HG03457 (cell line): ENCODE results near the gene PNLDC1.
"Not testable (repeated sequence)": the region's sequence is repeated elsewhere in the genome, so short reads cannot be mapped to it uniquely, and the experiment has no call there.

Experiments
- ATAC-seq: cut with Tn5 transposase; IDR thresholded peaks from one replicate; pipeline ENCODE4 v1.9.1; 2021; ENCODE audit warnings: moderate number of reproducible peaks; ENCODE audit not compliant: unreplicated experiment

The PNLDC1 gene

GRCh38 chr6:159844737-159845645 is 44.9 kb downstream of the PNLDC1 start:
- ATAC-seq: no peak

GRCh38 chr6:159848552-159848951 is 48.5 kb downstream of the PNLDC1 start:
- ATAC-seq: not testable (repeated sequence)

- ATAC-seq: not testable (repeated sequence)
Measured at GRCh38 chr6:159849851-159850250, 49.8 kb downstream of the PNLDC1 start.

- no peak for ATAC-seq
Measured at GRCh38 chr6:159852877-159853276, 52.8 kb downstream of the PNLDC1 start.

- ATAC-seq: no peak
Measured at GRCh38 chr6:159853754-159854153, 53.7 kb downstream of the PNLDC1 start.

- no peak for ATAC-seq
Measured at GRCh38 chr6:159854959-159855358, 54.9 kb downstream of the PNLDC1 start.

GRCh38 chr6:159858259-159858658 is 58.2 kb downstream of the PNLDC1 start:
- ATAC-seq: no peak

GRCh38 chr6:159860482-159860881 is 60.4 kb downstream of the PNLDC1 start:
- no peak for ATAC-seq

- ATAC-seq: no peak
Measured at GRCh38 chr6:159862103-159862502, 62.0 kb downstream of the PNLDC1 start.

GRCh38 chr6:159863341-159863740 is 63.3 kb downstream of the PNLDC1 start:
- not testable (repeated sequence) for ATAC-seq

GRCh38 chr6:159865226-159865920 is 65.3 kb downstream of the PNLDC1 start:
- ATAC-seq: no peak

- ATAC-seq: no peak
Measured at GRCh38 chr6:159866286-159867247, 66.5 kb downstream of the PNLDC1 start.
